H1 (cell line): Measurements from ENCODE around the gene SPG11. TPM values are rescaled to one million over a fixed set of nuclear protein-coding genes. Genes with fewer than 3 reads are reported as not detected.

ENCODE experiments used
- POLR2AphosphoS5 ChIP-seq: IDR thresholded peaks from 2 replicates; pipeline ENCODE4 v1.6.1; 2011; ENCODE audit warnings: low read depth, low read length
- SIN3A ChIP-seq, 2 experiments: IDR thresholded peaks in 1 of 2; conservative IDR thresholded peaks in 1 of 2; 2 replicates each; pipeline ENCODE4 v1.6.1; 2011 to 2012; ENCODE audit warnings: low read length in 2 of 2, improper control_type of control experiment in 1 of 2, low read depth in 1 of 2, mild to moderate bottlenecking in 1 of 2
- polyA plus RNA-seq, 7 experiments: library from polyadenylated mRNA; depleted of rRNA in 3 of 7; stranded (reverse) in 5 of 7; unstranded in 2 of 7; fragments of >200 nt in 5 of 7; fragments of 200-250 nt in 2 of 7; gene quantifications; 1 replicate in 5 of 7; 2 replicates in 1 of 7; 4 replicates in 1 of 7; pipeline versions ENCODE4 v1.2.1 to v1.2.3, GENCODE V29; 2011 to 2013; ENCODE audit warnings: missing spikeins in 2 of 7, mixed read lengths in 2 of 7
- total RNA-seq: library from RNA; stranded (reverse); fragmentation: NEBNext Ultra II Directional; extraction: Animal tissue kit (Norgen Biotek cat#: 25700); gene quantifications from 2 replicates; pipeline ENCODE4 v1.2.1, GENCODE V29; 2021

The SPG11 gene
- total and polyA plus RNA-seq, 2 of the 8 experiments (the other 6 are each of a cell fraction or from before 2014, with no cell fraction given), result 37.1 to 38.6 TPM

GRCh38 chr15:44706946-44707636 lies 43.6 kb upstream of the SPG11 start (continued):
- TF ChIP-seq SIN3A (conservative IDR thresholded peaks at IDR 0.05 in 1 of 2, IDR thresholded peaks at IDR 0.05 in 1 of 2; ENCODE audit: low read depth in 1 of 2, low read length in 2 of 2), result no peak
- no peak for TF ChIP-seq POLR2AphosphoS5
- TF ChIP-seq, all 59 proteins: peak for 0
